ENCODE data around the gene ZNF524. TPM values are rescaled to one million over a fixed set of nuclear protein-coding genes. Genes with fewer than 3 reads are reported as not detected.
A peak's percentile ranks its signal among the peaks of the same experiment; 100 is the strongest.

The ZNF524 gene
- total RNA-seq, 4 donors from 2014 or later, result 29.4 to 49.9 (median 47.0) TPM

DNA sequence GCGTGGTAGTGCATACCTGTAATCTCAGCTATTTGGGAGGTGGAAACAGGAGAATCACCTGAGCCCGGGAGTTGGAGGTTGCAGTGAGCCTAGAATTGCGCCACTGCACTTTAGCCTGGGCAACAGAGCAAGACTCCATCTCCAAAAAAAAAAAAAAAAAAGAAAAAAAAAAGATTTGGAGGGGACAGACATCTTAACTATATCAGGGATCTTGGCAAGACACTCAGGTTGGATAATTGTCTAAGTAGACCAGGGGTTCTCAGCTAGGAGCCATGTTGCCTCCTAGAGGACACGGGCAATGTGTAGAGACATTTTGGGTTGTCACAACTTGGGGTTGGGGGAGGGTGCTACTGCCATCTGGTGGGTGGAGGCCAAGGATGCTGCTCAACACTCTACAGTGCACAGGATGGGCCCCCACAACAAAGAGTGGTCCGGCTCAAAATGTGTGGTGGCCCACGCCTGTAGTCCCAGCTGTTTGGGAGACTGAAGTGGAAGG, 38.8 kb downstream of the ZNF524 start:
- Histone ChIP-seq H3K4me3 (no peak overlapping the region), H3K27me3 (no peaks in the 10 kb centered on the region), H3K4me1 (peaks cover 78% of the 10 kb centered on the region), H3K9me3 (no peaks in the 10 kb centered on the region), H3K36me3 (no peaks in the 10 kb centered on the region), H3K27ac (no peak overlapping the region)
- WGBS, result 87% methylated on average over 6 of the region's 6 CpGs
- no peak for DNase-seq (ENCODE audit: low spot score in 2 of 2)
- TF ChIP-seq EP300 (IDR thresholded peaks at IDR 0.05) (no peak), POLR2AphosphoS5 (IDR thresholded peaks at IDR 0.05) (no peak), POLR2A (IDR thresholded peaks at IDR 0.05) (no peak)
- TF ChIP-seq, protein P1, sequence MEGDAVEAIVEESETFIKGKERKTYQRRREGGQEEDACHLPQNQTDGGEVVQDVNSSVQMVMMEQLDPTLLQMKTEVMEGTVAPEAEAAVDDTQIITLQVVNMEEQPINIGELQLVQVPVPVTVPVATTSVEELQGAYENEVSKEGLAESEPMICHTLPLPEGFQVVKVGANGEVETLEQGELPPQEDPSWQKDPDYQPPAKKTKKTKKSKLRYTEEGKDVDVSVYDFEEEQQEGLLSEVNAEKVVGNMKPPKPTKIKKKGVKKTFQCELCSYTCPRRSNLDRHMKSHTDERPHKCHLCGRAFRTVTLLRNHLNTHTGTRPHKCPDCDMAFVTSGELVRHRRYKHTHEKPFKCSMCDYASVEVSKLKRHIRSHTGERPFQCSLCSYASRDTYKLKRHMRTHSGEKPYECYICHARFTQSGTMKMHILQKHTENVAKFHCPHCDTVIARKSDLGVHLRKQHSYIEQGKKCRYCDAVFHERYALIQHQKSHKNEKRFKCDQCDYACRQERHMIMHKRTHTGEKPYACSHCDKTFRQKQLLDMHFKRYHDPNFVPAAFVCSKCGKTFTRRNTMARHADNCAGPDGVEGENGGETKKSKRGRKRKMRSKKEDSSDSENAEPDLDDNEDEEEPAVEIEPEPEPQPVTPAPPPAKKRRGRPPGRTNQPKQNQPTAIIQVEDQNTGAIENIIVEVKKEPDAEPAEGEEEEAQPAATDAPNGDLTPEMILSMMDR (IDR thresholded peaks at IDR 0.05), result peak in 1 of 2 donors; percentile 39

DNA sequence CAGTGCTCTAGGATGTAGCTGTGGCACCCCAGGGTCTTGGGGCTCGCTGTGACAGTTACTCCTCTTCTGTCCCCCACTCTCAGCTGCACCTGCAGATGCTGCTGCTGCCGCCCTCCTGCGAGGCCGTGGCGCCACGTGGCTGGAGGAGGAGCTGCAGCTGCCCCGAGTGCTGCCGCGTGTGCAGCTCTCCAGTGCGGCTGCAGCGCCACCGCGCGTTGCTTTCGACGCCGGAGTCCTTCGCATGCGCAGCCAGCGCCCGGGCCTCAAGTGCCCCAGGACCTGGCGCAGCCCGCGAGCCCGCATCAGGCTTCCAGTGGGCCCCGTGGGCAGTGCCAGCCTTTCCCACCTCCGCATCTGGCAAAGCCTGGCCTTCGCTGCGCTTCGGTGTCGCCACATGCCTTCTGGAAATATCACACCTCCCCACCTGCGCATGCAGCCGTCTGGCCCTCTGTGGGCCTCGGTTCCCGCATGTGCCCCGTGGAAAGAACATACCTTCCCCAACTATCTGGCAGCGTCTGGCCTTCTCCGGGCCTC, 40.0 kb downstream of the ZNF524 start:
- no peak for DNase-seq (ENCODE audit: low spot score in 2 of 2)
- WGBS, result 5% methylated on average over 15 of the region's 38 CpGs
- H3K9me3 ChIP-seq, result no peaks in the 10 kb centered on the region
- TF ChIP-seq, protein P1 (IDR thresholded peaks at IDR 0.05), result peak; percentile 25 to 83
- TF ChIP-seq POLR2AphosphoS5 (IDR thresholded peaks at IDR 0.05) (no peak), EP300 (IDR thresholded peaks at IDR 0.05) (no peak), POLR2A (IDR thresholded peaks at IDR 0.05) (no peak)
- H3K27me3 ChIP-seq, result no peaks in the 10 kb centered on the region
- peaks cover 4% of the 10 kb centered on the region for H3K36me3 ChIP-seq
- H3K4me1 ChIP-seq, result peaks cover 85% of the 10 kb centered on the region
- peak overlapping the region; percentile 93 for H3K4me3 ChIP-seq
- H3K27ac ChIP-seq, result peak overlapping the region; percentile 87

DNA sequence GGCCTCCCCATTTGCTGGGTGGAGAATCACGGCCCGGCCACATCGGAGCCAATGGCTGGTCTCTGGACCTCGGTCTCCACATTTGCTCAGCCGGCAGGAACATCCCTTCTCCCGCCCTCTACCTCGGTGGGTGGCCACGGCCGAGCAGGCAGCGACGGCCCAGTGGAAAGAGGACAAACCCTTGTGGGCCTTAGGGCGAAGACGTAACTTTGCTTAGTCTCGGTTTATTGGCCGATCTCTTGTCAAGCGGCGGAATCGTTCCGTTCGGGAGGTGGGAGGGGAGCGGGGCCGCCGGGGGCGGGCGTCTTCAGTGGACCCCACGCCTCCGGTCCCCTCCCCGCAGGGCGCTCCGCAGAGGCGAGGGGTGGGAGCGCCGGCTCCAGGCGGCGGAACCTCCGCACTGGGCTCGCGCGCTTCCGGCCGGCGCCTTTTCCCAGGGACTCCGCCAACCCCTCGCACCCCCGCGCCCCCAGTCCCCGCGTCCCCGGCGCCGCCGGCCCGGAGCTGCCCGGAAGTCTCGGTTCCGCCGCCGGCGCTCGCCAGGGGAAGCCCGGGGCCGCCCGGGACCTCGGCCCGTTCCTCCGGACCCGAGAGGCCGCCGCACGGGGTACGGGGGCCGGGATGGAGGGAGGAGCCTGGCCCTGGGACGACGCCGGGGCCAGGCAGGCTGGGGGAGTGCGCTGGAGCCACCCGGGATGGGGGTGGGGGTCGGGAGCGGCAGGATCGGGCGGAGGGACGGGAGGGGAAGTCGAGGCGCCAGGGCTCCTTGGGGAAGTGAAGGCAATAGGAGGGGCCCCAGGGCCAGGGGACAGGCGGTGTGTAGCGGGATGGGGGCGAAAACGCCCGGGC, 40.7 kb downstream of the ZNF524 start, which contains the start of gene ZNF580:
Gene ZNF580 (plus strand): TSS at position 426 of the 849 bp plus-strand sequence. CDS start 1,507 bp downstream, outside the sequence.
- Histone ChIP-seq H3K36me3 (peaks cover 10% of the 10 kb centered on the region), H3K27me3 (no peaks in the 10 kb centered on the region), H3K4me1 (peaks cover 84% of the 10 kb centered on the region), H3K9me3 (no peaks in the 10 kb centered on the region), H3K4me3 (peak within 1 kb of the TSS; percentile 93), H3K27ac (peak within 1 kb of the TSS; percentile 87)
- TF ChIP-seq, protein P1 (IDR thresholded peaks at IDR 0.05), result no peak
- TF ChIP-seq POLR2A (IDR thresholded peaks at IDR 0.05) (no peak), POLR2AphosphoS5 (IDR thresholded peaks at IDR 0.05) (no peak), EP300 (IDR thresholded peaks at IDR 0.05) (no peak)
- no peak for DNase-seq (ENCODE audit: low spot score in 2 of 2)
- WGBS, result 1% methylated on average over 22 of the region's 89 CpGs

DNA sequence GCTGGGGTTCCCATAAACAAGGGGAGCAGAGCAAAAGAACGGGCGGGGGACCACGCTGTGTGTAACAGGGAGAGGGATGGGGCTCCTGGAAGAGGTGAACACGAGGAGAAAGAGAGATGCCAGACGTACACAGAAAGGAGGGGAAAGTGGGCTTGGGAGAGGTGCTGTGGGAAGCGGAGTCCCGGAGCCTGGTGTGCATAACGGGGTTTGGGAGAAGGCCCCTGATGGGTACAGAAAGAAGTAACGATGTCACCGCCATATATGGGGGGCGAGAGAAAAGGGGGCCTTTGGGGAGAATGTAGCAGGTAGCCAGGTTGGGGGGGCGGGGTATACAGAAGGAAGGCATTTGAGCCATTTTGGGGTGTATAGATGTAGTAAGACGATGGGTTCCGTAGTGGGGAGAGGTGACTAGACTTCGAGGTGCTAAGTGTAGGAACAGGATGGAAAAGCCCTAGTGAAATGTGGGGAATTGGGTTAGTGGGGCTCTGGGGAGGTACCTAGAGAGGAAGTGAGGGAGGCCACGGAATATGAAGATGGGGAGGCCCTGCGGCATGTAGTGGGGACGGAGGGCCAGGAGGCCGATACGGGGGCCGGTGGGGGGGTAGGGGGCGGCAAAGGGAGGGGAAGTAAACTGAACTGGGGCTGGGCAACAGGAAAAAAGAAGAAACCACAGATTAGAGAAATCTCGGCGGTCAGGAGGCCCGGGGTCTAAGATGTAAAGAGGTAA, 41.5 kb downstream of the ZNF524 start:
- no peaks in the 10 kb centered on the region for H3K27me3 ChIP-seq
- H3K4me1 ChIP-seq, result peaks cover 76% of the 10 kb centered on the region
- DNase-seq (ENCODE audit: low spot score in 2 of 2), result no peak
- H3K9me3 ChIP-seq, result no peaks in the 10 kb centered on the region
- peak overlapping the region; percentile 93 for H3K4me3 ChIP-seq
- H3K27ac ChIP-seq, result peak overlapping the region; percentile 87
- no peak for TF ChIP-seq EP300 (IDR thresholded peaks at IDR 0.05)
- TF ChIP-seq POLR2A (IDR thresholded peaks at IDR 0.05), result no peak
- TF ChIP-seq, protein P1 (IDR thresholded peaks at IDR 0.05), result no peak
- TF ChIP-seq POLR2AphosphoS5 (IDR thresholded peaks at IDR 0.05), result no peak
- WGBS, result 2% methylated on average over 25 of the region's 25 CpGs
- peaks cover 13% of the 10 kb centered on the region for H3K36me3 ChIP-seq
